Parathyroid adenoma (tissue), 2 donors: ENCODE measurements around the gene FARS2.

Source experiments
- H2AFZ ChIP-seq: fragments of 300-600 bp; sonication (generic); one replicate; pipeline ENCODE4 v1.7.0; 2017; ENCODE audit warnings: antibody characterized with exemption, mild to moderate bottlenecking
- H3K27ac ChIP-seq: fragments of 300-600 bp; sonication (generic); one replicate; pipeline ENCODE4 v1.7.0; 2017
- H3K27me3 ChIP-seq: fragments of 300-600 bp; sonication (generic); one replicate; pipeline ENCODE4 v1.7.0; 2017; ENCODE audit warnings: low read length; ENCODE audit not compliant: control insufficient read depth, insufficient read depth
- H3K36me3 ChIP-seq: fragments of 300-600 bp; sonication (generic); one replicate; pipeline ENCODE4 v1.7.0; 2017; ENCODE audit warnings: low read length; ENCODE audit not compliant: control insufficient read depth, insufficient read depth
- H3K4me1 ChIP-seq: fragments of 300-600 bp; sonication (generic); one replicate; pipeline ENCODE4 v1.7.0; 2017; ENCODE audit warnings: control low read depth
- H3K4me2 ChIP-seq: fragments of 300-600 bp; sonication (generic); one replicate; pipeline ENCODE4 v1.7.0; 2017; ENCODE audit warnings: low read length
- H3K4me3 ChIP-seq: fragments of 300-600 bp; sonication (generic); one replicate; pipeline ENCODE4 v1.7.0; 2017; ENCODE audit warnings: low read depth, low read length
- H3K79me2 ChIP-seq: fragments of 300-600 bp; sonication (generic); one replicate; pipeline ENCODE4 v1.7.0; 2017; ENCODE audit warnings: control low read depth
- H3K9ac ChIP-seq: fragments of 300-600 bp; sonication (generic); one replicate; pipeline ENCODE4 v1.7.0; 2017; ENCODE audit warnings: mild to moderate bottlenecking
- H3K9me3 ChIP-seq: fragments of 300-600 bp; sonication (generic); one replicate; pipeline ENCODE4 v1.7.0; 2017; ENCODE audit warnings: low read length; ENCODE audit not compliant: control insufficient read depth
- TF ChIP-seq, protein P1 (sequence below): fragments of 300-600 bp; sonication (generic); IDR thresholded peaks from one replicate; pipeline ENCODE4 v1.7.0; 2017; ENCODE audit warnings: antibody characterized with exemption, mild to moderate bottlenecking
- donor health status: primary hyperparathyroidism.

The FARS2 gene

DNA sequence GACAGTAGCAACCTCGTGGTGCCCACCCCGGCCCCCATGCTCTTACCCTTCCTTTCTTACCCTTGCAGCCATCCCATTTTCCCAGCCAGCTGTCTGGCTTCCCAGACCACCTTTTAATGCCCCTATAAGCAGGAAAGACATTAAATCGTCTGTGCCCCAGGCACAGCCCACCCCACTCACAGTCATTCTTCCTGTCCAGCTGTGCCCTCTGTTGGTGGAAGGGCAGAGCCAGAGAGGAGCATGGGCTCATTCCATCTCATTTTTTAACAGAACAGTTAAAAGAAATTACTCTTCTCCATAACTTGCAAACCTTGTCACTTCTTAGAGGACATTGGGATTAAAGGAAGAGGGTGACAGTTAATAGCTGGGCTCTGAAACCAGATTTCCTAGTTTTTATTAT is 504.9 kb downstream of the FARS2 start:
- no peak overlapping the region for H3K4me2 ChIP-seq
- H3K36me3 ChIP-seq = no peaks in the 10 kb centered on the region
- no peak overlapping the region for H2AFZ ChIP-seq
- H3K27me3 ChIP-seq = no peaks in the 10 kb centered on the region
- no peak overlapping the region for H3K4me3 ChIP-seq
- no peaks in the 10 kb centered on the region for H3K79me2 ChIP-seq
- H3K27ac ChIP-seq = no peak overlapping the region
- no peaks in the 10 kb centered on the region for H3K4me1 ChIP-seq
- no peak overlapping the region for H3K9ac ChIP-seq
- H3K9me3 ChIP-seq = no peaks in the 10 kb centered on the region
- TF ChIP-seq, protein P1, sequence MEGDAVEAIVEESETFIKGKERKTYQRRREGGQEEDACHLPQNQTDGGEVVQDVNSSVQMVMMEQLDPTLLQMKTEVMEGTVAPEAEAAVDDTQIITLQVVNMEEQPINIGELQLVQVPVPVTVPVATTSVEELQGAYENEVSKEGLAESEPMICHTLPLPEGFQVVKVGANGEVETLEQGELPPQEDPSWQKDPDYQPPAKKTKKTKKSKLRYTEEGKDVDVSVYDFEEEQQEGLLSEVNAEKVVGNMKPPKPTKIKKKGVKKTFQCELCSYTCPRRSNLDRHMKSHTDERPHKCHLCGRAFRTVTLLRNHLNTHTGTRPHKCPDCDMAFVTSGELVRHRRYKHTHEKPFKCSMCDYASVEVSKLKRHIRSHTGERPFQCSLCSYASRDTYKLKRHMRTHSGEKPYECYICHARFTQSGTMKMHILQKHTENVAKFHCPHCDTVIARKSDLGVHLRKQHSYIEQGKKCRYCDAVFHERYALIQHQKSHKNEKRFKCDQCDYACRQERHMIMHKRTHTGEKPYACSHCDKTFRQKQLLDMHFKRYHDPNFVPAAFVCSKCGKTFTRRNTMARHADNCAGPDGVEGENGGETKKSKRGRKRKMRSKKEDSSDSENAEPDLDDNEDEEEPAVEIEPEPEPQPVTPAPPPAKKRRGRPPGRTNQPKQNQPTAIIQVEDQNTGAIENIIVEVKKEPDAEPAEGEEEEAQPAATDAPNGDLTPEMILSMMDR = no peak

DNA sequence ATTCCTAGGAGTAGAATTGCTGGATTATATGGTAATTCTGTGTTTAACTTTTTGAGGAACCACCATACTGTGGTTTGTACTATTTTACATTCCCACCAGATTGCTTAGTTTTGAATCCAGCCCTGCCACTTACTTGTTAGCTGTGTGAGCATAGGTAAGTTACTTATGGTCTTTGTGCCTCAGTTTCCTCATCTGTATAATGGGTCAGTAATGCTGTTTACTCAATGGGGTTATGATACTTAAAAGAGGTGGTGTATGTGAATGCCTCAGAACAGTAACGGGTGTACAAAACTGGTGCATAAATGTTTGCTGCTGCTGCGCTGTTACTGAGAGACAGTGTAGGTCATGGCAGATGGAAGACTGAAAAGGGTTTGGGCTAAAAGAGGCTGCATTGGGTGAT is 506.2 kb downstream of the FARS2 start:
- H3K79me2 ChIP-seq = no peaks in the 10 kb centered on the region
- H3K27me3 ChIP-seq = no peaks in the 10 kb centered on the region
- H3K36me3 ChIP-seq = no peaks in the 10 kb centered on the region
- H3K4me1 ChIP-seq = no peaks in the 10 kb centered on the region
- H2AFZ ChIP-seq = no peak overlapping the region
- no peak overlapping the region for H3K4me2 ChIP-seq
- no peaks in the 10 kb centered on the region for H3K9me3 ChIP-seq
- H3K27ac ChIP-seq = no peak overlapping the region
- H3K4me3 ChIP-seq = no peak overlapping the region
- TF ChIP-seq, protein P1 = no peak
- H3K9ac ChIP-seq = no peak overlapping the region

DNA sequence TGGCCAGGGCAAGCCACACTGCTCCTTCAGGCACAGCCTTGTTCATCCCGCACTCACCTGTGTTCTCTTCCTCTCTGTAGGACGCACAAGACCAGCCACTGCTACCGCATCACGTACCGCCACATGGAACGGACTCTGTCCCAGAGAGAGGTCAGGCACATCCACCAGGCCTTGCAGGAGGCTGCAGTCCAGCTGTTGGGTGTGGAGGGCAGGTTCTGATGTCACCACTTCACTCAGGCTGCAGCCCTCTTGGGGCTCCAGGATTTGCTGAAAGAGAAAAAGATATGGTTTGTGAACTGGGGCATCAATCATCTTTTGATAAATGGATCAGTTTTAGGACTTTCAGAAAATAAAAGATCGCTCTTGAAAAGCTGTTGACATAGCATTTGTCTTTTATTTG is 509.9 kb downstream of the FARS2 start:
- H3K9ac ChIP-seq = no peak overlapping the region
- H3K4me1 ChIP-seq = no peaks in the 10 kb centered on the region
- TF ChIP-seq, protein P1 = no peak
- no peak overlapping the region for H3K4me2 ChIP-seq
- H3K27ac ChIP-seq = no peak overlapping the region
- H2AFZ ChIP-seq = no peak overlapping the region
- no peaks in the 10 kb centered on the region for H3K9me3 ChIP-seq
- H3K27me3 ChIP-seq = no peaks in the 10 kb centered on the region
- H3K4me3 ChIP-seq = no peak overlapping the region
- H3K79me2 ChIP-seq = no peaks in the 10 kb centered on the region
- no peaks in the 10 kb centered on the region for H3K36me3 ChIP-seq

DNA sequence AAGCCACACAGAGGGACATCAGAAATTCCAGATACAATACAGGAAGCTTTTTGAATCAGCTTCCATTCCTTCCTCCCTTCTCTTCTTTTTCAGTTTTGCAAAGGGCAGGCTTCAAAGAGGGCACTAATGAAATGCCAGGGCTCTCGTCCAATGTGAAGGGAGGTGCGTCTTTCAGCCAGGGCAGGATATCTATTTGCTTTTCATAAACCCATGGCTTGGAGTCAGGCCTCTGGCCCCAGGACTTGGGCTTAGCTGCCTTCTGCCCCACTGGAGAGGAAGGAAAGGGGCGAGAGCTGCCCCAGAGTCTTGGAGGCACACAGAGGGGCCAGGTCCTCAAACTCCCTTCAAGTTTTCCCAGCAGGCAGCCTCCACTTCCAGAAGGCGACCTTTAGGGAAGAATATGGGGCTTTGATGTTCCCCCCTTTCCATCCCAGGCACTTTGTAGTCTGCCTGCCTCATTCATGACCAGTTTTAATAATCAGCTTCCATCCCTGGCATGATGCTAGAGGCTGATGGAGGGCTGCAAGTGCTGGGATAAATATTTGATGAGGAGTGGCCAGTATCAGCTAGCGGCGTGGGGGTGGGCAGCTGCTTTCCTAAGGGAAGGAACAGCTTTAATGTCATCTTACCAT is 510.6 kb downstream of the FARS2 start:
- TF ChIP-seq, protein P1 = no peak
- no peak overlapping the region for H3K4me2 ChIP-seq
- no peaks in the 10 kb centered on the region for H3K9me3 ChIP-seq
- no peaks in the 10 kb centered on the region for H3K27me3 ChIP-seq
- no peaks in the 10 kb centered on the region for H3K36me3 ChIP-seq
- no peaks in the 10 kb centered on the region for H3K4me1 ChIP-seq
- no peak overlapping the region for H3K27ac ChIP-seq
- H3K4me3 ChIP-seq = no peak overlapping the region
- H3K79me2 ChIP-seq = no peaks in the 10 kb centered on the region
- no peak overlapping the region for H3K9ac ChIP-seq
- H2AFZ ChIP-seq = no peak overlapping the region

DNA sequence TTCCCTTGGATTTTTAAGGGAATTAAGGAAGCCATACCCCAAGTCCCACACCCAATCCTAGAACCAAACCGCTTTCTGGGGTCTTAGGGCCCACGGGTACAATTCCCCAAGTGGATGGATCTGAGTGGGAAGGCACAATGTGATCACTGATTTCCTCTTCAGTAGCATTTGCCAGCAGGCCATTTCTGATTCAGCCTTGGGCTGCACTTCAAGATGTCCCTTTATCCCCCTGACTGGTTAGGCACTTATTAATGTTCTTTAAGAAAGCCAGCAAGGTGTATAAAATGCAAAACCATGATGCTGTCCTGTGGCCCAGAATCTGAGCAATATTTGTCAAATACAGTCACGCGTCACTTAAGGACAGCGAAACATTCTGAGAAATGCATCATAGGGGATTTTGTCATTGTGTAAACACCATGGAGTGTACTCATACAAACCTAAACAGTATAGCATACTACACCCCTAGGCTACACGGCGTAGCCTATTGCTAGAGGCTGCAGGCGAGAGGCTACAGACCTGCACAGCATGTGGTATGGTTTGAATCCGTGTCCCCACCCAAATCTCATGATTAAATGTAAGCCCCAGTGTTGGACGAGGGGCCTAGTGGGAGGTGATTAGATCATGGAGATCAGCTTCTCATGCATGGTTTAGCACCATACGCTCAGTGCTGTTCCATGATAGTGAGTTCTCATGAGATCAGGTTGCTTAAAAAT is 511.3 kb downstream of the FARS2 start:
- no peak overlapping the region for H3K9ac ChIP-seq
- TF ChIP-seq, protein P1 = no peak
- H3K27ac ChIP-seq = no peak overlapping the region

More for the DNA sequence above, 511.3 kb downstream of the FARS2 start:
- H3K27me3 ChIP-seq = no peaks in the 10 kb centered on the region
- no peak overlapping the region for H2AFZ ChIP-seq
- H3K4me3 ChIP-seq = no peak overlapping the region
- no peak overlapping the region for H3K4me2 ChIP-seq
- no peaks in the 10 kb centered on the region for H3K36me3 ChIP-seq
- no peaks in the 10 kb centered on the region for H3K9me3 ChIP-seq
- no peaks in the 10 kb centered on the region for H3K4me1 ChIP-seq
- no peaks in the 10 kb centered on the region for H3K79me2 ChIP-seq
